Sigmoid colon (tissue), 7 donors: ENCODE results near the gene RHOU. TPM values are rescaled to one million over a fixed set of nuclear protein-coding genes. Genes with fewer than 3 reads are reported as not detected.

Experiments
- DNase-seq: peaks from one replicate; pipeline ENCODE4 v3.0.0-alpha.2; 2019
- H3K27ac ChIP-seq, 4 donors: fragments of 200-600 bp; sonication (generic); one replicate each; pipeline ENCODE4 v1.5.1; 2016 to 2019; ENCODE audit warnings: mild to moderate bottlenecking in 1 of 4
- H3K27me3 ChIP-seq, 3 donors: fragments of 200-600 bp; sonication (generic); one replicate each; pipeline ENCODE4 v1.5.1; 2019; ENCODE audit warnings: mild to moderate bottlenecking in 1 of 3
- H3K36me3 ChIP-seq, 4 donors: fragments of 200-600 bp; sonication (generic); one replicate each; pipeline ENCODE4 v1.5.1; 2016 to 2019
- H3K4me1 ChIP-seq, 4 donors: fragments of 200-600 bp; sonication (generic); one replicate each; pipeline ENCODE4 v1.5.1; 2017 to 2019
- H3K4me3 ChIP-seq, 4 donors: fragments of 200-600 bp; sonication (generic); one replicate each; pipeline ENCODE4 v1.5.1; 2017 to 2019; ENCODE audit warnings: mild to moderate bottlenecking in 2 of 4, moderate library complexity in 1 of 4
- H3K9me3 ChIP-seq, 4 donors: fragments of 200-600 bp in 3 of 4; sonication (generic) in 3 of 4; one replicate each; pipeline versions ENCODE4 v1.5.1 to v1.6.1; 2013 to 2019
- EP300 ChIP-seq, 4 donors: sonication (generic); formaldehyde crosslinking; IDR thresholded peaks; one replicate each; pipeline ENCODE4 v1.6.1; 2017; ENCODE audit warnings: antibody characterized with exemption in 4 of 4
- POLR2A ChIP-seq, 2 donors: fragments of 450-650 bp; IDR thresholded peaks; one replicate each; pipeline ENCODE4 v1.6.1; 2016; ENCODE audit warnings: antibody characterized with exemption in 2 of 2, mild to moderate bottlenecking in 2 of 2, moderate library complexity in 2 of 2
- POLR2AphosphoS5 ChIP-seq, 4 donors: sonication (generic); formaldehyde crosslinking; IDR thresholded peaks; one replicate each; pipeline ENCODE4 v1.6.1; 2017; ENCODE audit warnings: antibody characterized with exemption in 4 of 4
- WGBS, 2 donors: extraction: QIAGEN DNeasy Blood & Tissue Kit; methylation state at CpG; one replicate each; pipeline ENCODE4 v1.1.7; 2013; 5-methylcytosine and 5-hydroxymethylcytosine counted together
- intact Hi-C: fragments of 100-400 bp; cut with DNase I; formaldehyde crosslinking; loops from one replicate; pipeline ENCODE4 v1.15.1; 2023
- polyA plus RNA-seq, 3 donors: library from polyadenylated mRNA; stranded (reverse); fragments of 200-250 nt; gene quantifications; one replicate each; pipeline ENCODE4 v1.2.3, GENCODE V29; 2013
- total RNA-seq, 4 donors: library from RNA; depleted of rRNA; stranded (reverse); fragments of >200 nt; gene quantifications; one replicate each; pipeline ENCODE4 v1.1.0, GENCODE V29; 2016
- TF ChIP-seq, protein P1 (sequence below), 4 experiments: fragments of 450-650 bp in 3 of 4; fragments of 200-600 bp in 1 of 4; IDR thresholded peaks; one replicate each; pipeline ENCODE4 v1.5.1; 2016 to 2019; ENCODE audit warnings: antibody characterized with exemption in 4 of 4, mild to moderate bottlenecking in 3 of 4, moderate library complexity in 2 of 4
- donor health status: healthy with polysubstance abuse.
- donor health status: Bipolar disorder and iron deficiency.
- donor health status: healthy.

RHOU gene
- total and polyA plus RNA-seq, 7 donors: 9.7 to 58.7 (median 18.3) TPM

DNA sequence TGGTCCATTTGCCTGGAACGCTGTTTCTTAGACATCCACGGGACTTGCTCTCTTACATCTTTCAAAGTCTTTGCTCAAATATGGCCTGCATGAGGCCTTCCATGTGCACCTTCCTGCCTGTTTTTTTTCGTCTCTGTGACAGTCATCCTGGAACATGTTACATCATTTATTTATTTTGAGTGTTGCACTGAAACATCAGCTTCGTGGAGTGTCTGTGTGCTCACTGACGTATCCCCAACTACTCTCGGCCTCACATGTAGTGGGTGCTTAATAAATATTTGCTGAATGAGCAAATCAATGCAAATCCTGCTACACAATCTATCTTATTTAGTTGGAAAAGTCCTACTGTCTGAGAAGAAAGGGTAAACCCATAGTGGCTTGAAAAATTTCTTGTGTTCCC is 11.4 kb upstream of the RHOU start:
- Histone ChIP-seq H3K4me1 (no peaks in the 10 kb centered on the region), H3K36me3 (no peaks in the 10 kb centered on the region), H3K9me3 (no peaks in the 10 kb centered on the region), H3K27me3 (no peaks in the 10 kb centered on the region), H3K4me3 (no peak overlapping the region), H3K27ac (no peak overlapping the region)
- DNase-seq: no peak
- TF ChIP-seq, protein P1, sequence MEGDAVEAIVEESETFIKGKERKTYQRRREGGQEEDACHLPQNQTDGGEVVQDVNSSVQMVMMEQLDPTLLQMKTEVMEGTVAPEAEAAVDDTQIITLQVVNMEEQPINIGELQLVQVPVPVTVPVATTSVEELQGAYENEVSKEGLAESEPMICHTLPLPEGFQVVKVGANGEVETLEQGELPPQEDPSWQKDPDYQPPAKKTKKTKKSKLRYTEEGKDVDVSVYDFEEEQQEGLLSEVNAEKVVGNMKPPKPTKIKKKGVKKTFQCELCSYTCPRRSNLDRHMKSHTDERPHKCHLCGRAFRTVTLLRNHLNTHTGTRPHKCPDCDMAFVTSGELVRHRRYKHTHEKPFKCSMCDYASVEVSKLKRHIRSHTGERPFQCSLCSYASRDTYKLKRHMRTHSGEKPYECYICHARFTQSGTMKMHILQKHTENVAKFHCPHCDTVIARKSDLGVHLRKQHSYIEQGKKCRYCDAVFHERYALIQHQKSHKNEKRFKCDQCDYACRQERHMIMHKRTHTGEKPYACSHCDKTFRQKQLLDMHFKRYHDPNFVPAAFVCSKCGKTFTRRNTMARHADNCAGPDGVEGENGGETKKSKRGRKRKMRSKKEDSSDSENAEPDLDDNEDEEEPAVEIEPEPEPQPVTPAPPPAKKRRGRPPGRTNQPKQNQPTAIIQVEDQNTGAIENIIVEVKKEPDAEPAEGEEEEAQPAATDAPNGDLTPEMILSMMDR (IDR thresholded peaks at IDR 0.05): no peak
- TF ChIP-seq EP300 (IDR thresholded peaks at IDR 0.05) (no peak), POLR2AphosphoS5 (IDR thresholded peaks at IDR 0.05) (no peak), POLR2A (IDR thresholded peaks at IDR 0.05) (no peak)
- 89 to 92% methylated on average over 6 of the region's 6 CpGs for WGBS, 2 donors
- intact Hi-C loops: no loop called here

DNA sequence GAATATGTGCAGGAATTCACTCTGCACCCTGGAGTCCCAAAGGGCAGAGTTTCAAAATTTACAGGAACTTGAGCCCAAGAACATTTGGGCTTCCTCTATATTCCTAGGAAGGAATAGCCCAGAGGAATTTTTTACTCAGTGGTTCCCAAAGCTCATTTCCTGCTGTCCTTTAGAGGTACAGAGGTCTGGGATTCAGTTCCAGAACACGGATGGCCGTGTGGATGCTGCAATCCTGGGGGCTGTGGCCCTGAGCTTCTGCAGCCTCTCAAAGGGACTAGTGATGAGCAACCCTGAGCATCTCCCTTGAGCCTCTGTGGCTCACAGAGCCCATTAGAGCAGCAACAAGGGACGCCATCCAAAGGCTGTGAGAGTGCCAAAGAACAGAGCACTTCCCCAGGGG is 10.1 kb upstream of the RHOU start:
- no peaks in the 10 kb centered on the region for H3K27me3 ChIP-seq
- WGBS, 2 donors: 83 to 89% methylated on average over 3 of the region's 3 CpGs

DNA sequence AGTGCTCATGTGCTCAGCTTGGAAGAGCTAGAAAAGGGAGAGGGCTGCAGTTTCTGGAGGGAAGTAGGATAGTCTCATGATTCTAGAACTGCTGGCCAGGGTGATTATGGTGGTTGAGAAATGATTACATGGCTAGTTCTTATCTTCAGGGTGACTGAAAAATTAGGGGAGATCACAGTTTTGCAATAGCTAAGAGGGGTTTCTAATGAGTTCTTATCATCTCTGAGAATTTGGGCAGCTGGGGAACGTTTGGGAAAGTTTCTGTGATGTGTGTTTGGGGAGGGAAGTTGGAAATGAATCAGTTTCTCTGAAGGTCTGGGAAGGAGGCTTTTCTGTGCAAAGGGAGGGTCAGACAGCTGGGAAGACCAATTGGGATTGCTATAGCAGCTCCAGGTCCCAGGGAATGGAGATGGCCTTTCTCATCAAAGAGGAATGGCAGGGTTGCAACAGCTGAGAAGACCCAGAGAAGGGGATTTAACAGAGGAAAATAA is 7.6 kb upstream of the RHOU start:
- Histone ChIP-seq H3K27me3 (no peaks in the 10 kb centered on the region), H3K27ac (no peak overlapping the region), H3K4me1 (no peaks in the 10 kb centered on the region), H3K36me3 (no peaks in the 10 kb centered on the region), H3K4me3 (no peak overlapping the region), H3K9me3 (no peaks in the 10 kb centered on the region)
- TF ChIP-seq EP300 (IDR thresholded peaks at IDR 0.05) (no peak), POLR2A (IDR thresholded peaks at IDR 0.05) (no peak), POLR2AphosphoS5 (IDR thresholded peaks at IDR 0.05) (no peak)
- TF ChIP-seq, protein P1 (IDR thresholded peaks at IDR 0.05): no peak
- intact Hi-C loops: no loop called here
- DNase-seq: no peak
- WGBS, 2 donors: 38 to 39% methylated on average over 1 of the region's 1 CpG

More for the DNA sequence above, 10.1 kb upstream of the RHOU start:
- DNase-seq: no peak
- no peak for TF ChIP-seq EP300 (IDR thresholded peaks at IDR 0.05)
- TF ChIP-seq, protein P1 (IDR thresholded peaks at IDR 0.05): no peak
- TF ChIP-seq POLR2AphosphoS5 (IDR thresholded peaks at IDR 0.05): no peak
- TF ChIP-seq POLR2A (IDR thresholded peaks at IDR 0.05): no peak
- H3K36me3 ChIP-seq: no peaks in the 10 kb centered on the region
- H3K4me3 ChIP-seq: no peak overlapping the region
- no peaks in the 10 kb centered on the region for H3K4me1 ChIP-seq
- intact Hi-C loops: no loop called here
- H3K27ac ChIP-seq: no peak overlapping the region
- no peaks in the 10 kb centered on the region for H3K9me3 ChIP-seq

DNA sequence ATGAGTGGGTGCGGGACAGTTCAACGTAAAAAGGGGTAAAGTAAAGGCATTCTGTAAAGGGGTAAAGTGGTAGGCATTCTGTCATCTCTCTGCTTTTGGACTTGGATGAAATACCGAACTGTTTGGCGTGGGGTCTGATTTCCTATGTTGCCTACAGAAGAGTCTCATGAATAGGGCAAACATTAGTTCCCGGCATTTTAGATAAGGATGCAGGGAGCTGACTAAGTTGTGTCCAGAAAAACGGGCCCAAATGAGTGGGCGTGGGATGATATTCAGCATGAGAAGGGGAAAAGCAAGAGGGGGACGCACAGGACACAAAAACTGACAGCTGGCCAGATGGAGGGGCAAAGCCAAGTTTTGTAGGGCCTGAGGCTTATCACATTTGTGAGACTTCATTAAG is 2.9 kb upstream of the RHOU start:
- TF ChIP-seq POLR2AphosphoS5 (IDR thresholded peaks at IDR 0.05): no peak
- TF ChIP-seq EP300 (IDR thresholded peaks at IDR 0.05): no peak
- no peak for TF ChIP-seq POLR2A (IDR thresholded peaks at IDR 0.05)
- TF ChIP-seq, protein P1 (IDR thresholded peaks at IDR 0.05): no peak
- no peaks in the 10 kb centered on the region for H3K36me3 ChIP-seq
- no peak overlapping the region for H3K4me3 ChIP-seq
- H3K27me3 ChIP-seq: no peaks in the 10 kb centered on the region
- no peak overlapping the region for H3K27ac ChIP-seq
- H3K4me1 ChIP-seq: peaks cover 0 to 19% (median 3%) of the 10 kb centered on the region in 4 donors
- H3K9me3 ChIP-seq: no peaks in the 10 kb centered on the region
- WGBS, 2 donors: 85 to 91% methylated on average over 8 of the region's 8 CpGs
- intact Hi-C loops: loop anchor here (10.0 kb wide), 1 partner anchor 272 kb away; no protein-coding TSS in a partner anchor
- no peak for DNase-seq

DNA sequence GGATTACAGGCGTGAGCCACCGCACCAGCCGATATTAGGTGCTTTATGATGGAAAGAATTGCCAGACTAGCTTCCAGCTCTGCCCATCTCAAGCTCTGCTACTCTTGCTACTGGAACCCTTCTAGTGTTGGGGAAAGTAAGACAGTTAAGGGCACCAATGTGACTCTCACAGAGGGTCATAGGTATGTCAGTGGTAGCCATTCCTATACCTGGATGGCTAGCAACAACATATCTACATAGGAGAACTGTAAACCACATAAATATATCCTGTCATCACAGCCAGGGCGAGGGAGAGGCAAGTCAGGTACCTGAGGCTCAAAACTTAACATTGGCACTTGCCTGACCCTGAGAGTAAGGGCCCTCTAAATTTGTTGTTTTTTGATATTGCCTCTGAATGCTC is 1.7 kb upstream of the RHOU start:
- no peak for DNase-seq
- H3K36me3 ChIP-seq: peaks cover 0 to 6% (median 0%) of the 10 kb centered on the region in 4 donors
- intact Hi-C loops: loop anchor here (10.0 kb wide), 1 partner anchor 271 kb away; no protein-coding TSS in a partner anchor
- WGBS, 2 donors: 93 to 94% methylated on average over 4 of the region's 4 CpGs
- TF ChIP-seq EP300 (IDR thresholded peaks at IDR 0.05) (no peak), POLR2AphosphoS5 (IDR thresholded peaks at IDR 0.05) (no peak), POLR2A (IDR thresholded peaks at IDR 0.05) (no peak)
- TF ChIP-seq, protein P1 (IDR thresholded peaks at IDR 0.05): no peak
- H3K4me1 ChIP-seq: peaks cover 0 to 19% (median 7%) of the 10 kb centered on the region in 4 donors
- H3K27me3 ChIP-seq: no peaks in the 10 kb centered on the region
- H3K9me3 ChIP-seq: no peaks in the 10 kb centered on the region
- no peak overlapping the region for H3K4me3 ChIP-seq
- H3K27ac ChIP-seq: no peak overlapping the region
